GM08714 (cell line): ENCODE results near the gene TXNRD2.

Source experiments
- H3K4me3 ChIP-seq: fragments of 200-500 bp; sonication (Bioruptor generic); 2 replicates; pipeline ENCODE4 v1.5.1; 2014; ENCODE audit warnings: mild to moderate bottlenecking, low read length, inconsistent platforms
- ZNF274 ChIP-seq: IDR thresholded peaks from 2 replicates; pipeline ENCODE4 v1.6.1; 2012; ENCODE audit warnings: mild to moderate bottlenecking, low read depth, low read length

TXNRD2 gene

GRCh38 chr22:19826619-19826950 is 115.0 kb downstream of the TXNRD2 start:
- H3K4me3 ChIP-seq, result no peak overlapping the region
- TF ChIP-seq ZNF274, result no peak

DNA sequence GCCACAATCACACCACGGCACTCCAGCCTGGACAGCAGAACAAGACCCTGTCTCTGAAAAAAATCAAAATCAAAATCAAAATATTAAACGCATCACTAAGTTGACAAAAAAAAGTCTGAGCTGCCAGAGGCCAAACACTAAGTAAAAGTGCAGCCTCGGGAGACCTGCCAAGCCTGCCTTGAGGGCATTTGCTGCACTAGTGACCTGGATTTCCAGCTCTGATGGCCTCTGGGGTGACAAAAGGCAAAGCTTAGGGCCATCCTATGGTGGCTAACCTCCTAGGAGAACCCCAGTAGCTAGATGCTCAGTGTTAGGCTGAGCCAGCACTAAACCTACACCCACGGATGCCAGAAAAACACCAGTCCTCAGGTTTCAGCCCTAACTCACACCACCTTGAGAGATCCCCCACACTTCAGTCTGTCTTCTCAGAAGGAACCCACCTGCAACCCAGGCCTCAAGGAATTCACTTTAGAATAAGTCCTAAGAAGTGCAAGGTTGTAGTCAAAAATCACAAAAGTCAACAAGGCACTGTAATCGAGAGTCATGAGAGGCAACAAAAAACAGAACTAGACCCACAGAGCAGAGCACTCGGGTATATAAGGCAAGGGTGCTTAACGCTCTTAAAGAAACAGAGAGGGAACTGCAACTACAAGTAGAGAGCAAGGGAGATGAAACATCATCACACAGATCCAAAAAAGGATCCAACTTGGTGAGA is 115.6 kb downstream of the TXNRD2 start:
- no peak overlapping the region for H3K4me3 ChIP-seq
- TF ChIP-seq ZNF274, result no peak
